Lower lobe of right lung (tissue), 2 donors: Measurements from ENCODE around the gene HPRT1. TPM values are rescaled to one million over a fixed set of nuclear protein-coding genes. Genes with fewer than 3 reads are reported as not detected.

Experiments
- ATAC-seq, 2 donors: fragments of 200-7000 bp; cut with Tn5 transposase; one replicate each; pipeline ENCODE4 v1.9.1; 2020 to 2022; ENCODE audit warnings: mild to moderate bottlenecking in 2 of 2, moderate library complexity in 2 of 2
- DNase-seq: peaks from one replicate; pipeline ENCODE4 v3.0.0-alpha.2; 2020
- H3K27ac ChIP-seq: fragments of 200-600 bp; one replicate; pipeline ENCODE4 v1.8.0; 2022
- H3K27me3 ChIP-seq: fragments of 200-600 bp; one replicate; pipeline ENCODE4 v1.8.0; 2022; ENCODE audit warnings: low read depth
- H3K36me3 ChIP-seq: fragments of 200-600 bp; one replicate; pipeline ENCODE4 v1.8.0; 2022; ENCODE audit warnings: mild to moderate bottlenecking
- H3K4me1 ChIP-seq: fragments of 200-600 bp; one replicate; pipeline ENCODE4 v1.8.0; 2022
- H3K4me3 ChIP-seq: fragments of 200-600 bp; one replicate; pipeline ENCODE4 v1.8.0; 2022; ENCODE audit warnings: mild to moderate bottlenecking
- H3K9me3 ChIP-seq: fragments of 200-600 bp; one replicate; pipeline ENCODE4 v1.8.0; 2022
- CTCF ChIP-seq: fragments of 200-600 bp; IDR thresholded peaks from one replicate; pipeline ENCODE4 v1.8.0; 2022; ENCODE audit warnings: antibody characterized with exemption, mild to moderate bottlenecking
- intact Hi-C: fragments of 100-400 bp; cut with DNase I; formaldehyde crosslinking; loops from one replicate; pipeline ENCODE4 v1.11.0; 2022
- total RNA-seq: library from RNA; stranded (reverse); fragmentation: NEBNext Ultra II Directional; extraction: Animal tissue kit (Norgen Biotek cat#: 25700); gene quantifications from one replicate; pipeline ENCODE4 v1.2.1, GENCODE V29; 2021
- donor health status: DM: no; HTN: yes; CAD: no; lungs with severe emphysema.

The HPRT1 gene
- total RNA-seq, 1 donor from 2014 or later = 18.1 TPM

- DNase-seq (no peak), ATAC-seq (no peak)
- Histone ChIP-seq H3K4me1 (no peaks in the 10 kb centered on the region), H3K9me3 (no peaks in the 10 kb centered on the region), H3K27me3 (no peaks in the 10 kb centered on the region), H3K36me3 (peaks cover 16% of the 10 kb centered on the region), H3K4me3 (no peak overlapping the region), H3K27ac (no peak overlapping the region)
- intact Hi-C loops = no loop called here
- no peak for TF ChIP-seq CTCF
These were observed 16.3 kb downstream of the HPRT1 start for GRCh38 chrX:134476284-134476683.

GRCh38 chrX:134478374-134478773 is 18.4 kb downstream of the HPRT1 start:
- TF ChIP-seq CTCF = no peak
- Histone ChIP-seq H3K27ac (no peak overlapping the region), H3K27me3 (no peaks in the 10 kb centered on the region), H3K36me3 (peaks cover 16% of the 10 kb centered on the region), H3K9me3 (no peaks in the 10 kb centered on the region), H3K4me1 (no peaks in the 10 kb centered on the region), H3K4me3 (no peak overlapping the region)
- intact Hi-C loops = no loop called here
- ATAC-seq = no peak
- no peak for DNase-seq

GRCh38 chrX:134480061-134480460 is 20.1 kb downstream of the HPRT1 start:
- no peak for TF ChIP-seq CTCF
- peaks cover 14% of the 10 kb centered on the region for H3K36me3 ChIP-seq
- H3K4me1 ChIP-seq = no peaks in the 10 kb centered on the region
- DNase-seq (no peak), ATAC-seq (no peak)
- H3K9me3 ChIP-seq = no peaks in the 10 kb centered on the region
- no peak overlapping the region for H3K27ac ChIP-seq
- intact Hi-C loops = no loop called here
- H3K27me3 ChIP-seq = no peaks in the 10 kb centered on the region
- no peak overlapping the region for H3K4me3 ChIP-seq

- H3K27ac ChIP-seq = no peak overlapping the region
- no peak for TF ChIP-seq CTCF
These were observed 21.4 kb downstream of the HPRT1 start for GRCh38 chrX:134481339-134481738.

GRCh38 chrX:134482371-134482770 is 22.4 kb downstream of the HPRT1 start:
- no peaks in the 10 kb centered on the region for H3K4me1 ChIP-seq
- H3K27me3 ChIP-seq = no peaks in the 10 kb centered on the region
- no peaks in the 10 kb centered on the region for H3K36me3 ChIP-seq
- no peak overlapping the region for H3K4me3 ChIP-seq
- no peak for ATAC-seq
- no peak overlapping the region for H3K27ac ChIP-seq
- TF ChIP-seq CTCF = no peak
- no peak for DNase-seq
- intact Hi-C loops = no loop called here
- H3K9me3 ChIP-seq = no peaks in the 10 kb centered on the region

More at GRCh38 chrX:134481339-134481738, 21.4 kb downstream of the HPRT1 start:
- Histone ChIP-seq H3K36me3 (peaks cover 1% of the 10 kb centered on the region), H3K27me3 (no peaks in the 10 kb centered on the region), H3K4me1 (no peaks in the 10 kb centered on the region), H3K4me3 (no peak overlapping the region), H3K9me3 (no peaks in the 10 kb centered on the region)
- ATAC-seq = no peak
- intact Hi-C loops = no loop called here
- DNase-seq = no peak

GRCh38 chrX:134484039-134484438 is 24.1 kb downstream of the HPRT1 start:
- H3K4me1 ChIP-seq = no peaks in the 10 kb centered on the region
- TF ChIP-seq CTCF = peak; percentile 58
- H3K36me3 ChIP-seq = no peaks in the 10 kb centered on the region
- intact Hi-C loops = no loop called here
- H3K4me3 ChIP-seq = no peak overlapping the region
- H3K27me3 ChIP-seq = no peaks in the 10 kb centered on the region
- DNase-seq (no peak), ATAC-seq (no peak)
- H3K9me3 ChIP-seq = no peaks in the 10 kb centered on the region
- H3K27ac ChIP-seq = no peak overlapping the region
